Fibroblast of lung (primary cell): ENCODE data around the gene PEX16.

Experiments used
- EZH2 ChIP-seq: IDR thresholded peaks from 2 replicates; pipeline ENCODE4 v1.5.1; 2012; ENCODE audit warnings: low read length, control low read depth, mild to moderate bottlenecking; ENCODE audit errors: missing control alignments
- TF ChIP-seq, protein P1 (sequence below), 2 donors: IDR thresholded peaks in 1 of 2; conservative IDR thresholded peaks in 1 of 2; 1 replicate in 1 of 2; 2 replicates in 1 of 2; pipeline ENCODE4 v1.5.1; 2011 to 2012; ENCODE audit warnings: low read length in 2 of 2, control low read depth in 1 of 2, inconsistent platforms in 1 of 2, low read depth in 1 of 2, mild to moderate bottlenecking in 1 of 2

DNA sequence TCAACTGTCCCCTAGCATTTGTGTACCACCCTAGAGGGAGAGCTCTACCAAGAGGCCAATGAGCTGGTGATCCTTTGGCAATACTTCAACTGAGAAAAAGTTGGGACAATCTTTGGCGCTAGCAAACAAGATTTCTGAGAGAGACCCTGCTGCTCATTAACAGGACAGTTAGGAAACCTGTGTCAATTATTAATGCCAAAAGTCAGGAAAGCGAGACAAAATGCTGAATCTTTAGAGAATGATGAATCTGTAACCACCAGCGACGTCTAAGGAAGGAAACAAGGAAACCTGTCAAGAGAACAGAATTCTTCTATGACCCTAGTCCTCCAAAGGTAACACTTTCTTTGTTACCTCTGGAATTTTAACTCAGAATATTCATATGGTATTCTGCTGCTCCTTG is 24.7 kb upstream of the PEX16 start:
- TF ChIP-seq, protein P1, sequence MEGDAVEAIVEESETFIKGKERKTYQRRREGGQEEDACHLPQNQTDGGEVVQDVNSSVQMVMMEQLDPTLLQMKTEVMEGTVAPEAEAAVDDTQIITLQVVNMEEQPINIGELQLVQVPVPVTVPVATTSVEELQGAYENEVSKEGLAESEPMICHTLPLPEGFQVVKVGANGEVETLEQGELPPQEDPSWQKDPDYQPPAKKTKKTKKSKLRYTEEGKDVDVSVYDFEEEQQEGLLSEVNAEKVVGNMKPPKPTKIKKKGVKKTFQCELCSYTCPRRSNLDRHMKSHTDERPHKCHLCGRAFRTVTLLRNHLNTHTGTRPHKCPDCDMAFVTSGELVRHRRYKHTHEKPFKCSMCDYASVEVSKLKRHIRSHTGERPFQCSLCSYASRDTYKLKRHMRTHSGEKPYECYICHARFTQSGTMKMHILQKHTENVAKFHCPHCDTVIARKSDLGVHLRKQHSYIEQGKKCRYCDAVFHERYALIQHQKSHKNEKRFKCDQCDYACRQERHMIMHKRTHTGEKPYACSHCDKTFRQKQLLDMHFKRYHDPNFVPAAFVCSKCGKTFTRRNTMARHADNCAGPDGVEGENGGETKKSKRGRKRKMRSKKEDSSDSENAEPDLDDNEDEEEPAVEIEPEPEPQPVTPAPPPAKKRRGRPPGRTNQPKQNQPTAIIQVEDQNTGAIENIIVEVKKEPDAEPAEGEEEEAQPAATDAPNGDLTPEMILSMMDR (conservative IDR thresholded peaks at IDR 0.05 in 1 of 2, IDR thresholded peaks at IDR 0.05 in 1 of 2; ENCODE audit: low read depth in 1 of 2, low read length in 2 of 2): no peak
- TF ChIP-seq EZH2: no peak
